Calu3 (cell line): Measurements from ENCODE around the gene MBNL1. TPM values are rescaled to one million over a fixed set of nuclear protein-coding genes. Genes with fewer than 3 reads are reported as not detected.

Source experiments
- BruUV-seq: library from RNA; stranded (reverse); fragments of 400-500 nt; replicated peaks from 2 replicates; lab custom pipeline; 2021; lab: Mats Ljungman, UMichigan
- CTCF ChIA-PET: fragments of 300-600 bp; sonication (Branson Sonifier 250); formaldehyde crosslinking; loops from one replicate; lab custom pipeline; 2022; ENCODE audit warnings: antibody characterized with exemption; lab: Charles Lee
- DNase-seq: peaks from one replicate; pipeline ENCODE4 v3.0.0; 2022
- H3K27ac Mint-ChIP-seq: one replicate; pipeline ENCODE4 v1.8.0; 2022; ENCODE audit warnings: mixed read lengths; ENCODE audit not compliant: unreplicated experiment
- H3K27me3 Mint-ChIP-seq: one replicate; pipeline ENCODE4 v1.8.0; 2022; ENCODE audit warnings: mixed read lengths; ENCODE audit not compliant: unreplicated experiment
- H3K36me3 Mint-ChIP-seq: one replicate; pipeline ENCODE4 v1.8.0; 2022; ENCODE audit warnings: mild to moderate bottlenecking, moderate library complexity, mixed read lengths; ENCODE audit not compliant: insufficient read depth, unreplicated experiment
- H3K4me1 Mint-ChIP-seq: one replicate; pipeline ENCODE4 v1.8.0; 2022; ENCODE audit warnings: mild to moderate bottlenecking, low read depth, mixed read lengths; ENCODE audit not compliant: unreplicated experiment
- H3K4me3 Mint-ChIP-seq: one replicate; pipeline ENCODE4 v1.8.0; 2022; ENCODE audit warnings: mild to moderate bottlenecking, low read depth, moderate library complexity, mixed read lengths; ENCODE audit not compliant: unreplicated experiment
- H3K9me3 Mint-ChIP-seq: one replicate; pipeline ENCODE4 v1.8.0; 2022; ENCODE audit warnings: low read depth, mixed read lengths; ENCODE audit not compliant: unreplicated experiment
- intact Hi-C: fragments of 100-400 bp; cut with micrococcal nuclease; formaldehyde crosslinking; loops from one replicate; pipeline ENCODE4 v1.10.0; 2022; ENCODE audit not compliant: unreplicated experiment
- total RNA-seq: library from RNA; stranded (reverse); gene quantifications from 2 replicates; pipeline ENCODE4 v1.2.3, GENCODE V29; 2022
- TF ChIP-seq, protein P1 (sequence below): fragments of 200-600 bp; IDR thresholded peaks from one replicate; pipeline ENCODE4 v1.8.0; 2022; ENCODE audit warnings: antibody characterized with exemption; ENCODE audit not compliant: unreplicated experiment

The MBNL1 gene
- total RNA-seq, 1 experiment from 2014 or later = 183 TPM

- H3K27ac Mint-ChIP-seq = no peak overlapping the region
- H3K9me3 Mint-ChIP-seq = no peaks in the 10 kb centered on the region
- TF ChIP-seq, protein P1, sequence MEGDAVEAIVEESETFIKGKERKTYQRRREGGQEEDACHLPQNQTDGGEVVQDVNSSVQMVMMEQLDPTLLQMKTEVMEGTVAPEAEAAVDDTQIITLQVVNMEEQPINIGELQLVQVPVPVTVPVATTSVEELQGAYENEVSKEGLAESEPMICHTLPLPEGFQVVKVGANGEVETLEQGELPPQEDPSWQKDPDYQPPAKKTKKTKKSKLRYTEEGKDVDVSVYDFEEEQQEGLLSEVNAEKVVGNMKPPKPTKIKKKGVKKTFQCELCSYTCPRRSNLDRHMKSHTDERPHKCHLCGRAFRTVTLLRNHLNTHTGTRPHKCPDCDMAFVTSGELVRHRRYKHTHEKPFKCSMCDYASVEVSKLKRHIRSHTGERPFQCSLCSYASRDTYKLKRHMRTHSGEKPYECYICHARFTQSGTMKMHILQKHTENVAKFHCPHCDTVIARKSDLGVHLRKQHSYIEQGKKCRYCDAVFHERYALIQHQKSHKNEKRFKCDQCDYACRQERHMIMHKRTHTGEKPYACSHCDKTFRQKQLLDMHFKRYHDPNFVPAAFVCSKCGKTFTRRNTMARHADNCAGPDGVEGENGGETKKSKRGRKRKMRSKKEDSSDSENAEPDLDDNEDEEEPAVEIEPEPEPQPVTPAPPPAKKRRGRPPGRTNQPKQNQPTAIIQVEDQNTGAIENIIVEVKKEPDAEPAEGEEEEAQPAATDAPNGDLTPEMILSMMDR = no peak
- peaks cover 8% of the 10 kb centered on the region for H3K4me1 Mint-ChIP-seq
- intact Hi-C loops = no loop called here
- BruUV-seq = no TSS peak
- H3K4me3 Mint-ChIP-seq = no peak overlapping the region
- no peak for DNase-seq
- H3K27me3 Mint-ChIP-seq = no peaks in the 10 kb centered on the region
- peaks cover 17% of the 10 kb centered on the region for H3K36me3 Mint-ChIP-seq
- CTCF ChIA-PET = interaction anchor here (1.0 kb wide), 1 partner anchor 8 kb away, joined by 4 read pairs; no protein-coding TSS in a partner anchor
Observed at GRCh38 chr3:152457500-152458375, 189.0 kb downstream of the MBNL1 start.

GRCh38 chr3:152458376-152459117, 189.8 kb downstream of the MBNL1 start:
- no peaks in the 10 kb centered on the region for H3K27me3 Mint-ChIP-seq

DNA sequence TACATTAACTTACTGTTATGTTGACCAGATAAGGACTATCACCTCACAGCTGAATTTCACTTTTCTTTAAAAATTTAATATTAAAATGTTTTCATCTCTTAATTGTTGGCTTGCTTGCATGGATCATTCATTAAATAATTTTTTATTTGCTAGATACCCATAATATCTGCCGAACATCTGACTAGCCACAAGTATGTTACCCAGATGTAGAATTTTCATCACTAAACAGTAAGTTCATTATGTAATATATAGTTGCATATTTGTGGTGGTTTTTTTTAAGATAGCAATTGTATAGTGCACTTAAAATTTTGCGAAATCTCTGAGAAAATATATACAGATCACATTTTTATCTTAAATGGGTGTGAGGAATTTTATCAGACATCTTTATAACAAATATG, 190.4 kb downstream of the MBNL1 start:
- TF ChIP-seq, protein P1 = no peak
- H3K4me1 Mint-ChIP-seq = peaks cover 8% of the 10 kb centered on the region
- no peak overlapping the region for H3K27ac Mint-ChIP-seq
- no peaks in the 10 kb centered on the region for H3K9me3 Mint-ChIP-seq
- no peak overlapping the region for H3K4me3 Mint-ChIP-seq
- intact Hi-C loops = no loop called here
- no peak for DNase-seq
- H3K27me3 Mint-ChIP-seq = no peaks in the 10 kb centered on the region
- H3K36me3 Mint-ChIP-seq = peaks cover 17% of the 10 kb centered on the region
- CTCF ChIA-PET = no interaction called here
- no TSS peak for BruUV-seq

More at GRCh38 chr3:152458376-152459117, 189.8 kb downstream of the MBNL1 start:
- BruUV-seq = no TSS peak
- no peak for DNase-seq
- peaks cover 8% of the 10 kb centered on the region for H3K4me1 Mint-ChIP-seq
- no peaks in the 10 kb centered on the region for H3K9me3 Mint-ChIP-seq
- CTCF ChIA-PET = interaction anchor here (1.0 kb wide), 1 partner anchor 9 kb away, joined by 4 read pairs; no protein-coding TSS in a partner anchor
- H3K4me3 Mint-ChIP-seq = no peak overlapping the region
- TF ChIP-seq, protein P1 = no peak
- no peak overlapping the region for H3K27ac Mint-ChIP-seq
- intact Hi-C loops = no loop called here
- peaks cover 17% of the 10 kb centered on the region for H3K36me3 Mint-ChIP-seq

DNA sequence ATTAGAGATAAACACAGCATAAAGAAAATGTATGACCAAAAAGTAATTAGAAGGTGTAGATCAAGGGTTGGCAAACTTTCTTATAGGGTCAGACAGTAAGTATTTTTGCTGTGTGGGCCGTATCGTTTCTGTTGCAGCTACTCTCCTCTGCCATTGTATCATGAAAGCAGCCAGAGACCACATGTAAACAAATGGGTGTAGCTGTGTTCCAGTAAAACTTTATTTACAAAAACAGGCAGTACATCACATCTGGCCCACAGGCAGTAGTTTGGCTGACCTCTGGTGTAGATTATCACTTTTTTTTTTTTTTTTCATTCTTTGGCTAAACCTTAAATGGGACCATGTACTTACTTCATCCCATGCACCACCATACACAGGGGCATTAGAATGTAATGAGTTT, 190.8 kb downstream of the MBNL1 start:
- no TSS peak for BruUV-seq
- TF ChIP-seq, protein P1 = no peak
- peaks cover 8% of the 10 kb centered on the region for H3K4me1 Mint-ChIP-seq
- CTCF ChIA-PET = no interaction called here
- no peak overlapping the region for H3K27ac Mint-ChIP-seq
- H3K4me3 Mint-ChIP-seq = no peak overlapping the region
- H3K27me3 Mint-ChIP-seq = no peaks in the 10 kb centered on the region
- H3K9me3 Mint-ChIP-seq = no peaks in the 10 kb centered on the region
- H3K36me3 Mint-ChIP-seq = peaks cover 14% of the 10 kb centered on the region
- no peak for DNase-seq
- intact Hi-C loops = no loop called here
